Lower leg skin (tissue), 4 donors: ENCODE results near the gene ST6GALNAC2. TPM values are rescaled to one million over a fixed set of nuclear protein-coding genes. Genes with fewer than 3 reads are reported as not detected.
"Not testable (repeated sequence)": the region's sequence is repeated elsewhere in the genome, so short reads cannot be mapped to it uniquely, and the experiment has no call there.

Experiments
- DNase-seq, 2 donors: peaks; one replicate each; pipeline ENCODE4 v3.0.0-alpha.2; 2019; ENCODE audit warnings: low spot score in 2 of 2
- H3K4me3 ChIP-seq: fragments of 200-600 bp; sonication (generic); 2 replicates; pipeline ENCODE4 v1.5.1; 2017; ENCODE audit warnings: mild to moderate bottlenecking, low read depth; ENCODE audit not compliant: poor library complexity, severe bottlenecking
- CTCF ChIP-seq, 3 donors: fragments of 450-650 bp; IDR thresholded peaks; one replicate each; pipeline ENCODE4 v1.5.1; 2016; ENCODE audit warnings: antibody characterized with exemption in 3 of 3, mild to moderate bottlenecking in 3 of 3, moderate library complexity in 2 of 3
- POLR2A ChIP-seq, 2 donors: fragments of 450-650 bp; IDR thresholded peaks; one replicate each; pipeline ENCODE4 v1.6.1; 2016 to 2017; ENCODE audit warnings: antibody characterized with exemption in 2 of 2, mild to moderate bottlenecking in 1 of 2, moderate library complexity in 1 of 2
- WGBS, 2 donors: methylation state at CpG; one replicate each; pipeline ENCODE4 v1.1.5; 2018; 5-methylcytosine and 5-hydroxymethylcytosine counted together
- intact Hi-C: fragments of 100-400 bp; cut with DNase I; formaldehyde crosslinking; loops from one replicate; pipeline ENCODE4 v1.15.0; 2023; ENCODE audit warnings: low total_unique reads
- total RNA-seq, 4 donors: library from RNA; depleted of rRNA; stranded (reverse); fragments of >200 nt; gene quantifications; one replicate each; pipeline ENCODE4 v1.1.0, GENCODE V29; 2016

Gene ST6GALNAC2
- total RNA-seq, 4 donors from 2014 or later = 64.8 to 101 (median 76.5) TPM

- WGBS, 2 donors = 91 to 93% methylated on average over 26 to 28 of the region's 28 CpGs
- intact Hi-C loops = no loop called here
- TF ChIP-seq CTCF (IDR thresholded peaks at IDR 0.05) = no peak
- TF ChIP-seq POLR2A (IDR thresholded peaks at IDR 0.05) = no peak
- DNase-seq = no peak
- H3K4me3 ChIP-seq = no peak overlapping the region
These were observed 29.4 kb upstream of the ST6GALNAC2 start for GRCh38 chr17:76614912-76615617.

GRCh38 chr17:76614064-76614759 lies 28.6 kb upstream of the ST6GALNAC2 start:
- intact Hi-C loops, DNase-seq, H3K4me3 ChIP-seq: not testable (repeated sequence)
- 76 to 78% methylated on average over 13 of the region's 13 CpGs for WGBS, 2 donors

- H3K4me3 ChIP-seq = no peak overlapping the region
- no peak for DNase-seq
- no peak for TF ChIP-seq CTCF (IDR thresholded peaks at IDR 0.05)
- intact Hi-C loops = no loop called here
- 65 to 68% methylated on average over 16 to 17 of the region's 17 CpGs for WGBS, 2 donors
These were observed 27.6 kb upstream of the ST6GALNAC2 start for GRCh38 chr17:76612977-76613851.

DNA sequence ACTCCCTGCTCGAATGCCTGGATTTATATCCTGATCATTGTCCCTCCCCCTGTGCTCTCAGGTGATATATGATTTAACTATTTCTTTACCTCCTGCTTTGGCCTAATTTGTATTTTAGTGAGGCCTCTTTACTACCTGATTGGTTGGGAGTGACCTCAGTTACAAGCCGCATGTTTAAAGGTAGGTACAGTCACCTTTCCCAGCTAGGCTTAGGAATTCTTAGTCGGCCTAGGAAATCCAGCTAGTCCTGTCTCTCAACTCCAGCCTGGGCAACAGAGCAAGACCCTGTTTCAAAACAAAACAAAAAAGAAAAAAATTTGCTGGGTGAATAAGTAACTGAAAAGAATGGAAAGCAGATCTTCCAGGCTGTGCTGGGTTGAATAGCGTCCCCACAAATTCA lies 26.8 kb upstream of the ST6GALNAC2 start:
- TF ChIP-seq CTCF (IDR thresholded peaks at IDR 0.05) (no peak), POLR2A (IDR thresholded peaks at IDR 0.05) (no peak)
- 63 to 72% methylated on average over 4 of the region's 4 CpGs for WGBS, 2 donors
- intact Hi-C loops = no loop called here

DNA sequence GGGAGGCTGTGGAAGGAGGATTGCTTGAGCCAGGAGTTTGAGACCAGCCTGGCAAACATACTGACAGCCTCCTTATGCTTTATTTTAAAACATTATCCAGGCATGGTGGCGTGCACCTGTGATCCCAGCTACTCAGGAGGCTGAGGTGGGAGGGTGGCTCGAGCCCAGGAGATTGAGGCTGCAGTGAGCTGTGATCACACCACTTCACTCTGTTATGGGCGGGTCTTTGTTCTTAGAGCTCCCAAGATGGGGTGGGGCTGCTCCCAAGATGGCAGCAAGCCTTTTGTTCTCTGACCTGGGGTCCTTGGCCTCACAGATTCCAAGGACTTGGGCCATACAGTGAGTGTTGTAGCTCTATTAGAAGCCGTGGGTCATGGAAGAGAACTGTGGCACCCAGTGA lies 26.1 kb upstream of the ST6GALNAC2 start:
- 81 to 85% methylated on average over 4 of the region's 4 CpGs for WGBS, 2 donors
- TF ChIP-seq CTCF (IDR thresholded peaks at IDR 0.05) (no peak), POLR2A (IDR thresholded peaks at IDR 0.05) (no peak)
- intact Hi-C loops = no loop called here
- DNase-seq = no peak
- H3K4me3 ChIP-seq = no peak overlapping the region

More for the DNA sequence above, 26.8 kb upstream of the ST6GALNAC2 start:
- no peak for DNase-seq
- no peak overlapping the region for H3K4me3 ChIP-seq

GRCh38 chr17:76611080-76611749 lies 25.6 kb upstream of the ST6GALNAC2 start:
- intact Hi-C loops, H3K4me3 ChIP-seq, DNase-seq: not testable (repeated sequence)
- 67% methylated on average over 13 of the region's 13 CpGs for WGBS, 2 donors

GRCh38 chr17:76606685-76607084 lies 21.0 kb upstream of the ST6GALNAC2 start:
- intact Hi-C loops, H3K4me3 ChIP-seq, DNase-seq: not testable (repeated sequence)
- WGBS, 2 donors = 67 to 85% methylated on average over 1 of the region's 1 CpG
